Natural killer cell (primary cell): Measurements from ENCODE around the gene METRNL. TPM values are rescaled to one million over a fixed set of nuclear protein-coding genes. Genes with fewer than 3 reads are reported as not detected.

Experiments used
- ATAC-seq, 3 donors: fragments of 150-1000 bp in 2 of 3; fragments of 200-7000 bp in 1 of 3; cut with Tn5 transposase; 1 replicate in 1 of 3; 2 replicates in 2 of 3; pipeline ENCODE4 v1.10.0; 2021; ENCODE audit warnings: mild to moderate bottlenecking in 2 of 3, moderate library complexity in 2 of 3
- DNase-seq, 2 donors: peaks; one replicate each; pipeline versions ENCODE4 v3.0.0 to v3.0.0-alpha.2; 2013 to 2021; ENCODE audit warnings: mixed read lengths in 1 of 2
- H3K27ac ChIP-seq: one replicate; pipeline ENCODE4 v1.5.1; 2013; ENCODE audit warnings: mild to moderate bottlenecking, low read length
- H3K27me3 ChIP-seq: one replicate; pipeline ENCODE4 v1.6.1; 2013; ENCODE audit warnings: low read length; ENCODE audit not compliant: control insufficient read depth, insufficient read depth
- H3K36me3 ChIP-seq: one replicate; pipeline ENCODE4 v1.6.1; 2013; ENCODE audit warnings: low read length; ENCODE audit not compliant: control insufficient read depth, insufficient read depth
- H3K4me1 ChIP-seq: one replicate; pipeline ENCODE4 v1.6.1; 2013; ENCODE audit warnings: low read length; ENCODE audit not compliant: control insufficient read depth, insufficient read depth
- H3K4me3 ChIP-seq: one replicate; pipeline ENCODE4 v1.5.1; 2013; ENCODE audit warnings: low read length
- H3K9me3 ChIP-seq: one replicate; pipeline ENCODE4 v1.6.1; 2013; ENCODE audit warnings: low read length; ENCODE audit not compliant: control insufficient read depth, insufficient read depth
- H3K27ac Mint-ChIP-seq, 2 donors: one replicate each; pipeline ENCODE4 v1.8.0; 2022; ENCODE audit warnings: mild to moderate bottlenecking in 2 of 2, mixed read lengths in 2 of 2, moderate library complexity in 1 of 2
- H3K27me3 Mint-ChIP-seq, 2 donors: one replicate each; pipeline ENCODE4 v1.8.0; 2022; ENCODE audit warnings: low read depth in 2 of 2, mixed read lengths in 2 of 2
- H3K36me3 Mint-ChIP-seq: one replicate; pipeline ENCODE4 v1.8.0; 2022; ENCODE audit warnings: mixed read lengths
- H3K4me1 Mint-ChIP-seq, 2 donors: one replicate each; pipeline ENCODE4 v1.8.0; 2022; ENCODE audit warnings: mixed read lengths in 2 of 2
- H3K4me3 Mint-ChIP-seq: one replicate; pipeline ENCODE4 v1.8.0; 2022; ENCODE audit warnings: mild to moderate bottlenecking, moderate library complexity, mixed read lengths
- H3K9me3 Mint-ChIP-seq, 2 donors: one replicate each; pipeline ENCODE4 v1.8.0; 2022; ENCODE audit warnings: mixed read lengths in 2 of 2
- WGBS: methylation state at CpG from one replicate; pipeline ENCODE4 v1.1.7; 2013; ENCODE audit warnings: missing lambda C conversion rate; ENCODE audit not compliant: insufficient coverage; 5-methylcytosine and 5-hydroxymethylcytosine counted together
- intact Hi-C: fragments of 100-400 bp; cut with micrococcal nuclease; formaldehyde crosslinking; loops from one replicate; pipeline ENCODE4 v1.14.2; 2022
- total RNA-seq, 4 donors: library from RNA; stranded (reverse); fragments of 120-200 nt in 1 of 4; gene quantifications; one replicate each; pipeline versions ENCODE4 v1.2.3 to v1.2.4, GENCODE V29; 2013 to 2022
- TF ChIP-seq, protein P1 (sequence below): fragments of 200-600 bp; IDR thresholded peaks from one replicate; pipeline ENCODE4 v1.8.0; 2022; ENCODE audit warnings: antibody characterized with exemption

Gene METRNL
- total RNA-seq, 3 donors from 2014 or later (not counting 1 experiment from before 2014, with no cell fraction given): 227 to 390 (median 325) TPM

DNA sequence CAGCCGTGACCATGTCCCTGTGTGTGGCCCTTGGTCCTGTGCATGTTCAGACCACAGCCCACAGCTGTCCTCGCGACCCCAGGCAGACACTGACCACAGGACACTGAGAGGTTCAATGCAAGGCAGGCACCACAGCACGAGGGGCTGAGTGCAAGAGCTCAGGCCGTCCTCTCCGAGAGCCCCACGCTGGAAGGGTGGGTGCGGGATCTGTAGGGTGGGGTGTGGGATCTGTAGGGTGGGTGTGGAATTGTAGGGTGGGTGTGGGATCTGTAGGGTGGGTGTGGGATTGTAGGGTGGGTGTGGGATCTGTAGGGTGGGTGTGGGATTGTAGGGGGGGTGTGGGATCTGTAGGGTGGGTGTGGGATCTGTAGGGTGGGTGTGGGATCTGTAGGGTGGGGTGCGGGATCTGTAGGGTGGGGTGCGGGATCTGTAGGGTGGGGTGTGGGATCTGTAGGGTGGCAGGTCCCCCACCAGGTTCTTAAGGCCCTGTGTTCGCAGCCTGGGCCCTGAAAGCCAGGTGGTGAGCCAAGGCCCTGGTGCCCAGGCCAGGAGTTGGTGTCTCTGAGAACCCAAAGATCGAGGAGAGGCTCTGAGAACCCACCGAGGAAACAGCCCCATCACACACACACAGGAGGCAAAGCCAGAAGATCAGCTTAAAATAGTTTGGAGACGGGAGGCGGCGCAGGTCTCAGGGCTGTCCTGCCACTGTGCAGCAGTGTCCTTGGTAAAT is 48.2 kb downstream of the METRNL start:
- Mint-ChIP-seq H3K27ac (no peak overlapping the region), H3K9me3 (no peaks in the 10 kb centered on the region), H3K4me1 (peaks cover 21 to 42% of the 10 kb centered on the region in 2 donors), H3K36me3 (no peaks in the 10 kb centered on the region), H3K27me3 (peaks cover 13% of the 10 kb centered on the region in 2 donors), H3K4me3 (no peak overlapping the region)
- intact Hi-C loops: no loop called here
- TF ChIP-seq, protein P1, sequence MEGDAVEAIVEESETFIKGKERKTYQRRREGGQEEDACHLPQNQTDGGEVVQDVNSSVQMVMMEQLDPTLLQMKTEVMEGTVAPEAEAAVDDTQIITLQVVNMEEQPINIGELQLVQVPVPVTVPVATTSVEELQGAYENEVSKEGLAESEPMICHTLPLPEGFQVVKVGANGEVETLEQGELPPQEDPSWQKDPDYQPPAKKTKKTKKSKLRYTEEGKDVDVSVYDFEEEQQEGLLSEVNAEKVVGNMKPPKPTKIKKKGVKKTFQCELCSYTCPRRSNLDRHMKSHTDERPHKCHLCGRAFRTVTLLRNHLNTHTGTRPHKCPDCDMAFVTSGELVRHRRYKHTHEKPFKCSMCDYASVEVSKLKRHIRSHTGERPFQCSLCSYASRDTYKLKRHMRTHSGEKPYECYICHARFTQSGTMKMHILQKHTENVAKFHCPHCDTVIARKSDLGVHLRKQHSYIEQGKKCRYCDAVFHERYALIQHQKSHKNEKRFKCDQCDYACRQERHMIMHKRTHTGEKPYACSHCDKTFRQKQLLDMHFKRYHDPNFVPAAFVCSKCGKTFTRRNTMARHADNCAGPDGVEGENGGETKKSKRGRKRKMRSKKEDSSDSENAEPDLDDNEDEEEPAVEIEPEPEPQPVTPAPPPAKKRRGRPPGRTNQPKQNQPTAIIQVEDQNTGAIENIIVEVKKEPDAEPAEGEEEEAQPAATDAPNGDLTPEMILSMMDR: no peak
- ATAC-seq (no peak), DNase-seq (no peak)
- Histone ChIP-seq H3K36me3 (no peaks in the 10 kb centered on the region), H3K27ac (no peak overlapping the region), H3K4me3 (no peak overlapping the region), H3K27me3 (peaks cover 10% of the 10 kb centered on the region), H3K4me1 (peaks cover 33% of the 10 kb centered on the region), H3K9me3 (no peaks in the 10 kb centered on the region)
- WGBS: 89% methylated on average over 16 of the region's 16 CpGs

DNA sequence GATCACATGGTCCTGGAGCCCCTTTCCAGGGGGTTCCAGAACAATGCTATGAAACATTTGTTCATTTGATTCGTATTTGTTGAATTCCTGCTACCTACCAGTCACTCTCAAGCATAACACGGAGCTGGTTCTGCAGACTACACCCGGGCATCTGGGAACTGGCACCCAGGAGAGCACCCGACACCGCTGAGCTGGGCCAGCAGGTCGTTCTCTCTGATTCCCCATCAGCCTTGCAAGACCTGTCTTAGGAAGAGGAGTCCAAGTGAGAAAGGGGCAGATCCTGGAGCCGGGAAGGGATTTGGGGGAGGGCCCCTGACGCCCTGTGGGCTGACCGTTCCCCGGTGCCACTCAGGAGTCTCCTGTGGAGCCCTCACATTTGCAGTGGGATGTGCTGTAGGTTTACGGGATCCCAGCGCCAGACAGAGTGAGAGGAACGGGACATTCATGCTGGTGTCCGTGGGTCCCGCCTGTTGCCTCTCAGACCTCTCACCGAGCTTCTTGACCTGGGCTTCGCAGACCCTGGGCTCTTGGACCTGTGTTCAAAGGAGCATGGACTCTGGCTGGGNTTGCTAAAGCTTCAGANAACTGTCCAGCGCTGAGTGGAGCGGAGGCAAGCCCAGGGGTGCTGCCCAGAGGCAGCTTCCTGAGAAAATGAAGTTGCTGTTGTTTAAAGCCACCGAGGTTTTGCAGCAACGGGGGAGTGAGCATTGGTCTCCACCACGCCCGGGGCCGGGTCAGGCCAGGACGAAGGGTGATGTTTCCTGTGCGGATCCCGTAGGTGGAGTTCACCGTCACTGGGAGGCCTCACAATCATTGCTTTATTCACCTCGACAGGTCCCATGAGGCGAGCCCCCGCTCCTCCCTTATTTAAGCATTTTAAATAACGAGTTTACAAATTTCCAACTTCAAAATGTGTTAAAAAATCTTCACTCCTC is 49.2 kb downstream of the METRNL start:
- Mint-ChIP-seq H3K27me3 (peaks cover 8 to 11% of the 10 kb centered on the region in 2 donors), H3K4me3 (no peak overlapping the region), H3K9me3 (no peaks in the 10 kb centered on the region), H3K4me1 (peaks cover 20 to 39% of the 10 kb centered on the region in 2 donors), H3K27ac (no peak overlapping the region), H3K36me3 (no peaks in the 10 kb centered on the region)
- no peak overlapping the region for H3K27ac ChIP-seq
- H3K36me3 ChIP-seq: no peaks in the 10 kb centered on the region
- peaks cover 4% of the 10 kb centered on the region for H3K27me3 ChIP-seq
- ATAC-seq (no peak), DNase-seq (no peak)
- intact Hi-C loops: no loop called here
- TF ChIP-seq, protein P1: no peak
- WGBS: 83% methylated on average over 32 of the region's 32 CpGs
- H3K4me1 ChIP-seq: peaks cover 31% of the 10 kb centered on the region
- no peak overlapping the region for H3K4me3 ChIP-seq
- no peaks in the 10 kb centered on the region for H3K9me3 ChIP-seq

DNA sequence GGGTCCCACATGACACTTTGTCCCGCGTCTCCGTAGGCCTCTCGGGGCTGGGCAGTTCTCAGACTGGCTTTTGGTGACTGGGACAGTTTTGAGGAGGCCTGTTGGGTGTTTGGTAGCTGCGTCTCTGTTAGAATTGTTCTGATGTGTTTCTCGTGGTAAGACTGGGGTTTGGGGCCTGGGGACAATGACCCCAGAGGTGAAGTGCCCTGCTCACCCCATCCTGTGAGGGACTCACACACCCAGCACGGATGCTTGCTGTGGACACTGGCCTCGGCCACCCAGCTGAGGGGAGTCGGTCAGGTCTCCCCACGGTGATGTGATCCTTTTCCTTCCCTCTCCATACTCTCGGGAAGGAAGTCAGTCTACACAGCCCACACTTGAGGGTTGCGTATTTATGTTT is 50.3 kb downstream of the METRNL start:
- H3K9me3 ChIP-seq: no peaks in the 10 kb centered on the region
- H3K4me1 ChIP-seq: peaks cover 20% of the 10 kb centered on the region
- WGBS: 93% methylated on average over 10 of the region's 12 CpGs
- no peaks in the 10 kb centered on the region for H3K36me3 Mint-ChIP-seq
- H3K9me3 Mint-ChIP-seq: no peaks in the 10 kb centered on the region
- H3K4me1 Mint-ChIP-seq: peaks cover 16 to 32% of the 10 kb centered on the region in 2 donors
- ATAC-seq (no peak), DNase-seq (no peak)
- intact Hi-C loops: no loop called here
- no peaks in the 10 kb centered on the region for H3K36me3 ChIP-seq
- H3K27me3 ChIP-seq: no peaks in the 10 kb centered on the region
- peaks cover 7 to 8% of the 10 kb centered on the region in 2 donors for H3K27me3 Mint-ChIP-seq
- H3K4me3 ChIP-seq: no peak overlapping the region
- H3K4me3 Mint-ChIP-seq: no peak overlapping the region
- no peak overlapping the region for H3K27ac Mint-ChIP-seq
- TF ChIP-seq, protein P1: no peak
- H3K27ac ChIP-seq: no peak overlapping the region
